ENCODE results near the gene THAP11.

THAP11 gene

GRCh38 chr16:67811899-67812298, 30.2 kb upstream of the THAP11 start:
- Histone ChIP-seq H2BK15ac (replicated peaks; ENCODE audit: low read depth) (no peak overlapping the region), H2BK5ac (ENCODE audit: low read length) (no peak overlapping the region), H3K4me2 (ENCODE audit: low read length) (no peak overlapping the region), H3K56ac (ENCODE audit: low read length) (no peak overlapping the region), H3K79me2 (ENCODE audit: control insufficient read depth, insufficient read depth, low read length) (no peaks in the 10 kb centered on the region), H4K5ac (ENCODE audit: low read length) (no peak overlapping the region), H4K8ac (ENCODE audit: low read depth, low read length) (no peak overlapping the region), H3K4me1 (ENCODE audit: control insufficient read depth, low read depth, low read length) (no peaks in the 10 kb centered on the region), H3K9ac (ENCODE audit: low read length) (no peak overlapping the region), H3K27me3 (ENCODE audit: insufficient read depth, low read length, poor library complexity) (no peaks in the 10 kb centered on the region), H3K23ac (ENCODE audit: low read length) (no peak overlapping the region), H3K4me3 (ENCODE audit: low read length) (no peak overlapping the region), H3K36me3 (ENCODE audit: control insufficient read depth, insufficient read depth, low read length) (no peaks in the 10 kb centered on the region), H3K4ac (ENCODE audit: low read depth, low read length) (no peak overlapping the region), H3K18ac (ENCODE audit: low read length) (no peak overlapping the region), H2AK5ac (ENCODE audit: low read length) (no peak overlapping the region), H3K79me1 (ENCODE audit: low read length) (no peaks in the 10 kb centered on the region), H2BK120ac (ENCODE audit: low read depth, low read length) (no peak overlapping the region), H3K27ac (ENCODE audit: low read depth, low read length) (no peak overlapping the region)
- WGBS (ENCODE audit: extremely low coverage, insufficient coverage, low lambda C conversion rate): no CpG with 5 or more reads among the region's 1 CpG
- no peak for DNase-seq

DNA sequence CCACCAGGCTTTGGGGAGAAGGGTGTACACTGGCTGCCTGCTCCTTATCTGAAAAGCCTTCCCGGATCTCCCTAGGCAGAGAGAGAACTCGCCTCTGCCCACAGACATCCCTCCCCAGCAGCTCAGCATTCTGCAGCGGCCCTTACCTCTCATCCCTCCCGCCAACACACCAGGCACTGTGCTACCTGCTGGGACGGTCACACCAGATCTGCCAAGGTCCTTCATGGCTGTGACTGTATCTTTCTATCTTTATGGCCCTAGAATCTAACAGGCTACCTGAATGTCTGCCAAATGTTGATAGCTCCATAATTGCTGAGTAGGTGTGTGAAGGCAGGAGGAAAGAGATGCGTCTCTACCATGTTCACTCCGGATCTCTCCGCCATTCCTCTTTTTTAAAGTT, 27.6 kb upstream of the THAP11 start:
- Histone ChIP-seq H3K4me3 (ENCODE audit: low read length) (no peak overlapping the region), H3K36me3 (ENCODE audit: control insufficient read depth, insufficient read depth, low read length) (no peaks in the 10 kb centered on the region), H4K5ac (ENCODE audit: low read length) (no peak overlapping the region), H3K27me3 (ENCODE audit: insufficient read depth, low read length, poor library complexity) (no peaks in the 10 kb centered on the region), H3K9ac (ENCODE audit: low read length) (no peak overlapping the region), H2BK5ac (ENCODE audit: low read length) (no peak overlapping the region), H3K4ac (ENCODE audit: low read depth, low read length) (no peak overlapping the region), H3K23ac (ENCODE audit: low read length) (no peak overlapping the region), H3K56ac (ENCODE audit: low read length) (no peak overlapping the region), H3K4me2 (ENCODE audit: low read length) (no peak overlapping the region), H3K79me1 (ENCODE audit: low read length) (no peaks in the 10 kb centered on the region), H3K4me1 (ENCODE audit: control insufficient read depth, low read depth, low read length) (no peaks in the 10 kb centered on the region), H3K79me2 (ENCODE audit: control insufficient read depth, insufficient read depth, low read length) (no peaks in the 10 kb centered on the region), H3K27ac (ENCODE audit: low read depth, low read length) (no peak overlapping the region), H2BK15ac (replicated peaks; ENCODE audit: low read depth) (no peak overlapping the region), H2AK5ac (ENCODE audit: low read length) (no peak overlapping the region), H3K18ac (ENCODE audit: low read length) (no peak overlapping the region), H4K8ac (ENCODE audit: low read depth, low read length) (no peak overlapping the region), H2BK120ac (ENCODE audit: low read depth, low read length) (no peak overlapping the region)
- WGBS (ENCODE audit: extremely low coverage, insufficient coverage, low lambda C conversion rate): no CpG with 5 or more reads among the region's 8 CpGs
- DNase-seq: no peak

DNA sequence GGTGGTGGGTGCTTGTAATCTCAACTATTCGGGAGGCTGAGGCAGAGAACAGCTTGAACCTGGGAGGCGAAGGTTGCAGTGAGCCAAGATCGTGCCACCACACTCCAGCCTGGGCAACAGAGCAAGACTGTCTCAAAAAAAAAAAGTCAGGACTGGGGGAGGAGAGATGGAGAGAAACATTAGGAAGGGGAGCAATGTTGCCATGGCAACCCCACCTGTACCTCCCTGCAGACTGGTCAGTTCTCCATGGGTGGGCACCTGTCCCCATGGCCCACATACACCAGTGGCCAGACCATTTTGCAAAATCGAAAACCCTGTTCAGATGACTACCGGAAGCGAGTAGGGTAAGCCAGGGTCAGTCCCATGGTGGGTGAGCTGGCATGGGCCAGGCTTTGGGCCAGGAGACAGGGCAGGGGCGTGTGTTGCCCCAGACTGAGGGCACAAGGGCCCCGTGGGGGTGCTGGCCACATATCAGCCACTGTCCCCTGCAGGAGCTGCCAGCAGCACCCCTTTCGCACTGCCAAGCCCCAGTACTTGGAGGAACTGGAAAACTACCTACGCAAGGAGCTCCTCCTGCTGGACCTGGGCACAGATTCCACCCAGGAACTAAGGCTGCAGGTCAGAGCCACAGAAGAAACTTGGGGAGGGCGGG, 21.4 kb upstream of the THAP11 start:
- H3K79me1 ChIP-seq (ENCODE audit: low read length): no peaks in the 10 kb centered on the region
- H2BK15ac ChIP-seq (replicated peaks; ENCODE audit: low read depth): no peak overlapping the region
- H3K36me3 ChIP-seq (ENCODE audit: control insufficient read depth, insufficient read depth, low read length): no peaks in the 10 kb centered on the region
- H3K23ac ChIP-seq (ENCODE audit: low read length): no peak overlapping the region
- no peak overlapping the region for H3K4me2 ChIP-seq (ENCODE audit: low read length)
- no peak overlapping the region for H3K4me3 ChIP-seq (ENCODE audit: low read length)
- no peak overlapping the region for H2AK5ac ChIP-seq (ENCODE audit: low read length)
- H3K18ac ChIP-seq (ENCODE audit: low read length): no peak overlapping the region
- no peak overlapping the region for H3K4ac ChIP-seq (ENCODE audit: low read depth, low read length)
- WGBS (ENCODE audit: extremely low coverage, insufficient coverage, low lambda C conversion rate): no CpG with 5 or more reads among the region's 11 CpGs
- no peak overlapping the region for H3K27ac ChIP-seq (ENCODE audit: low read depth, low read length)
- no peaks in the 10 kb centered on the region for H3K4me1 ChIP-seq (ENCODE audit: control insufficient read depth, low read depth, low read length)
- no peak overlapping the region for H2BK5ac ChIP-seq (ENCODE audit: low read length)
- no peaks in the 10 kb centered on the region for H3K27me3 ChIP-seq (ENCODE audit: insufficient read depth, low read length, poor library complexity)
- H3K9ac ChIP-seq (ENCODE audit: low read length): no peak overlapping the region
- no peak overlapping the region for H4K8ac ChIP-seq (ENCODE audit: low read depth, low read length)
- no peak overlapping the region for H2BK120ac ChIP-seq (ENCODE audit: low read depth, low read length)
- H3K79me2 ChIP-seq (ENCODE audit: control insufficient read depth, insufficient read depth, low read length): no peaks in the 10 kb centered on the region
- peak; percentile 19 for DNase-seq
- no peak overlapping the region for H3K56ac ChIP-seq (ENCODE audit: low read length)
- no peak overlapping the region for H4K5ac ChIP-seq (ENCODE audit: low read length)

GRCh38 chr16:67822511-67822910, 19.6 kb upstream of the THAP11 start:
- WGBS (ENCODE audit: extremely low coverage, insufficient coverage, low lambda C conversion rate): no CpG with 5 or more reads among the region's 2 CpGs
- no peak overlapping the region for H4K8ac ChIP-seq (ENCODE audit: low read depth, low read length)

DNA sequence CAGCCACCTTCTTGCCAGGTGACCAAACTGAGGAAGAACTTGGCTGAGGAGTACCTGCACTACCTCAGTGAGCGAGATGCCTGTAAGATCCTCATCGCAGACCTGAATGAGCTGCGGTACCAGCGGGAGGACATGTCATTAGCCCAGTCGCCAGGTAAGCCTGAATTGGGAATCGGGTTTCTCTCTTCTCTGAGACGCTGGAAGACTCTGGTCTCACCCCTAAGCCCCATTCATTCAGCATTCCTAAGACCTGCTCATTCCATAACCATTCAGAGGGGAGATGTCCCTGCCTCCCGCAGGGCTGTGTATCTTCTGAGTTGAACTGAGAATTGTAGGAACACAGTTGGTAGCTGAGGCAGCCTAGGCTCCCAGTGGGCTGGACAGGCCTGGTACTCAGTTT, 17.0 kb upstream of the THAP11 start:
- no peak overlapping the region for H2BK120ac ChIP-seq (ENCODE audit: low read depth, low read length)
- no CpG with 5 or more reads among the region's 8 CpGs for WGBS (ENCODE audit: extremely low coverage, insufficient coverage, low lambda C conversion rate)

More at GRCh38 chr16:67822511-67822910, 19.6 kb upstream of the THAP11 start:
- DNase-seq: no peak
- H3K4me3 ChIP-seq (ENCODE audit: low read length): no peak overlapping the region
- no peak overlapping the region for H3K56ac ChIP-seq (ENCODE audit: low read length)
- no peaks in the 10 kb centered on the region for H3K79me1 ChIP-seq (ENCODE audit: low read length)
- H2BK120ac ChIP-seq (ENCODE audit: low read depth, low read length): no peak overlapping the region
- H3K18ac ChIP-seq (ENCODE audit: low read length): no peak overlapping the region
- no peak overlapping the region for H2BK5ac ChIP-seq (ENCODE audit: low read length)
- H3K79me2 ChIP-seq (ENCODE audit: control insufficient read depth, insufficient read depth, low read length): no peaks in the 10 kb centered on the region
- no peak overlapping the region for H3K9ac ChIP-seq (ENCODE audit: low read length)
- peaks cover 1% of the 10 kb centered on the region for H3K36me3 ChIP-seq (ENCODE audit: control insufficient read depth, insufficient read depth, low read length)
- no peaks in the 10 kb centered on the region for H3K4me1 ChIP-seq (ENCODE audit: control insufficient read depth, low read depth, low read length)
- no peak overlapping the region for H2BK15ac ChIP-seq (replicated peaks; ENCODE audit: low read depth)
- no peak overlapping the region for H3K4ac ChIP-seq (ENCODE audit: low read depth, low read length)
- no peak overlapping the region for H3K4me2 ChIP-seq (ENCODE audit: low read length)
- H3K27ac ChIP-seq (ENCODE audit: low read depth, low read length): no peak overlapping the region
- H3K23ac ChIP-seq (ENCODE audit: low read length): no peak overlapping the region
- no peaks in the 10 kb centered on the region for H3K27me3 ChIP-seq (ENCODE audit: insufficient read depth, low read length, poor library complexity)
- no peak overlapping the region for H4K5ac ChIP-seq (ENCODE audit: low read length)
- no peak overlapping the region for H2AK5ac ChIP-seq (ENCODE audit: low read length)

GRCh38 chr16:67825906-67826305, 16.2 kb upstream of the THAP11 start:
- no peak overlapping the region for H2BK5ac ChIP-seq (ENCODE audit: low read length)
- H3K4me3 ChIP-seq (ENCODE audit: low read length): no peak overlapping the region
- no peaks in the 10 kb centered on the region for H3K4me1 ChIP-seq (ENCODE audit: control insufficient read depth, low read depth, low read length)
- no peak overlapping the region for H3K23ac ChIP-seq (ENCODE audit: low read length)
- H4K5ac ChIP-seq (ENCODE audit: low read length): no peak overlapping the region
- H3K56ac ChIP-seq (ENCODE audit: low read length): no peak overlapping the region
- H3K36me3 ChIP-seq (ENCODE audit: control insufficient read depth, insufficient read depth, low read length): peaks cover 6% of the 10 kb centered on the region
- H3K4ac ChIP-seq (ENCODE audit: low read depth, low read length): no peak overlapping the region
- no peak overlapping the region for H3K4me2 ChIP-seq (ENCODE audit: low read length)
- no peak overlapping the region for H2BK120ac ChIP-seq (ENCODE audit: low read depth, low read length)
- no peaks in the 10 kb centered on the region for H3K27me3 ChIP-seq (ENCODE audit: insufficient read depth, low read length, poor library complexity)
- H3K27ac ChIP-seq (ENCODE audit: low read depth, low read length): no peak overlapping the region
- H2AK5ac ChIP-seq (ENCODE audit: low read length): no peak overlapping the region
- no peak for DNase-seq
- no peaks in the 10 kb centered on the region for H3K79me1 ChIP-seq (ENCODE audit: low read length)
- no peak overlapping the region for H3K9ac ChIP-seq (ENCODE audit: low read length)
- no peak overlapping the region for H4K8ac ChIP-seq (ENCODE audit: low read depth, low read length)
- H3K79me2 ChIP-seq (ENCODE audit: control insufficient read depth, insufficient read depth, low read length): no peaks in the 10 kb centered on the region
- no peak overlapping the region for H3K18ac ChIP-seq (ENCODE audit: low read length)
- WGBS (ENCODE audit: extremely low coverage, insufficient coverage, low lambda C conversion rate): no CpG with 5 or more reads among the region's 14 CpGs
- no peak overlapping the region for H2BK15ac ChIP-seq (replicated peaks; ENCODE audit: low read depth)

More for the DNA sequence above, 17.0 kb upstream of the THAP11 start:
- H3K27ac ChIP-seq (ENCODE audit: low read depth, low read length): no peak overlapping the region
- peaks cover 3% of the 10 kb centered on the region for H3K36me3 ChIP-seq (ENCODE audit: control insufficient read depth, insufficient read depth, low read length)
- no peak overlapping the region for H3K56ac ChIP-seq (ENCODE audit: low read length)
- no peak overlapping the region for H2AK5ac ChIP-seq (ENCODE audit: low read length)
- no peaks in the 10 kb centered on the region for H3K4me1 ChIP-seq (ENCODE audit: control insufficient read depth, low read depth, low read length)
- no peak overlapping the region for H3K4me2 ChIP-seq (ENCODE audit: low read length)
- no peak overlapping the region for H2BK5ac ChIP-seq (ENCODE audit: low read length)
- no peak overlapping the region for H2BK15ac ChIP-seq (replicated peaks; ENCODE audit: low read depth)
- no peak overlapping the region for H3K23ac ChIP-seq (ENCODE audit: low read length)
- H4K5ac ChIP-seq (ENCODE audit: low read length): no peak overlapping the region
- peak; percentile 21 for DNase-seq
- H4K8ac ChIP-seq (ENCODE audit: low read depth, low read length): no peak overlapping the region
- H3K4ac ChIP-seq (ENCODE audit: low read depth, low read length): no peak overlapping the region
- no peaks in the 10 kb centered on the region for H3K27me3 ChIP-seq (ENCODE audit: insufficient read depth, low read length, poor library complexity)
- H3K79me2 ChIP-seq (ENCODE audit: control insufficient read depth, insufficient read depth, low read length): no peaks in the 10 kb centered on the region
- no peak overlapping the region for H3K18ac ChIP-seq (ENCODE audit: low read length)
- no peak overlapping the region for H3K9ac ChIP-seq (ENCODE audit: low read length)
- no peak overlapping the region for H3K4me3 ChIP-seq (ENCODE audit: low read length)
- no peaks in the 10 kb centered on the region for H3K79me1 ChIP-seq (ENCODE audit: low read length)

All from mesendoderm (in vitro differentiated cells).